Kidney epithelial cell (primary cell): Measurements from ENCODE around the gene TRABD. TPM values are rescaled to one million over a fixed set of nuclear protein-coding genes. Genes with fewer than 3 reads are reported as not detected.

ENCODE experiments used
- DNase-seq: peaks from one replicate; pipeline ENCODE4 v3.0.0-alpha.2; 2010; ENCODE audit warnings: low read depth
- H3K27me3 ChIP-seq: 2 replicates; pipeline ENCODE4 v1.6.0; 2011; ENCODE audit warnings: low read length; ENCODE audit not compliant: control insufficient read depth, insufficient read depth
- H3K36me3 ChIP-seq: 2 replicates; pipeline ENCODE4 v1.5.1; 2011; ENCODE audit warnings: low read length; ENCODE audit not compliant: control insufficient read depth, insufficient read depth
- H3K4me3 ChIP-seq: 2 replicates; pipeline ENCODE4 v1.5.1; 2011; ENCODE audit warnings: low read depth, mild to moderate bottlenecking, control low read depth, low read length
- CTCF ChIP-seq: IDR thresholded peaks from 2 replicates; pipeline ENCODE4 v1.5.1; 2011; ENCODE audit warnings: mild to moderate bottlenecking, moderate library complexity, low read length, control low read depth, inconsistent platforms; ENCODE audit not compliant: insufficient read depth, poor library complexity, severe bottlenecking
- total RNA-seq: library from RNA; depleted of rRNA; stranded (reverse); fragments of >200 nt; gene quantifications from 2 replicates; pipeline ENCODE4 v1.2.3, GENCODE V29; 2015

Gene TRABD
- total RNA-seq, 1 donor from 2014 or later, result 60.2 TPM

GRCh38 chr22:50238755-50239154, 53.0 kb downstream of the TRABD start:
- Histone ChIP-seq H3K36me3 (peaks cover 2% of the 10 kb centered on the region), H3K27me3 (no peaks in the 10 kb centered on the region), H3K4me3 (no peak overlapping the region)
- no peak for TF ChIP-seq CTCF
- no peak for DNase-seq

- Histone ChIP-seq H3K36me3 (peaks cover 6% of the 10 kb centered on the region), H3K4me3 (peak overlapping the region; percentile 21), H3K27me3 (no peaks in the 10 kb centered on the region)
- DNase-seq, result no peak
- no peak for TF ChIP-seq CTCF
Observed at GRCh38 chr22:50242406-50242949, 56.8 kb downstream of the TRABD start.

- Histone ChIP-seq H3K27me3 (no peaks in the 10 kb centered on the region), H3K36me3 (peaks cover 6% of the 10 kb centered on the region), H3K4me3 (peak overlapping the region; percentile 71)
- DNase-seq, result no peak
- no peak for TF ChIP-seq CTCF
Observed at GRCh38 chr22:50243685-50244419, 58.1 kb downstream of the TRABD start.

GRCh38 chr22:50244420-50245213, 58.9 kb downstream of the TRABD start, which contains the start of gene TUBGCP6:
TUBGCP6 (minus strand) TSS chr22:50245023; CDS start chr22:50244459, 564 bp downstream.
- H3K27me3 ChIP-seq, result no peaks in the 10 kb centered on the region
- peak; percentile 18 for TF ChIP-seq CTCF
- peaks cover 6% of the 10 kb centered on the region for H3K36me3 ChIP-seq
- DNase-seq, result peak; percentile 64
- H3K4me3 ChIP-seq, result peak within 1 kb of the TSS; percentile 71

GRCh38 chr22:50245214-50246072, 59.7 kb downstream of the TRABD start:
- Histone ChIP-seq H3K27me3 (no peaks in the 10 kb centered on the region), H3K4me3 (peak overlapping the region; percentile 71), H3K36me3 (peaks cover 4% of the 10 kb centered on the region)
- TF ChIP-seq CTCF, result no peak
- no peak for DNase-seq
